ENCODE results near the gene PCCA. TPM values are rescaled to one million over a fixed set of nuclear protein-coding genes. Genes with fewer than 3 reads are reported as not detected.

Gene PCCA
- total RNA-seq, 2 donors from 2014 or later = 52.7 to 66.4 TPM

DNA sequence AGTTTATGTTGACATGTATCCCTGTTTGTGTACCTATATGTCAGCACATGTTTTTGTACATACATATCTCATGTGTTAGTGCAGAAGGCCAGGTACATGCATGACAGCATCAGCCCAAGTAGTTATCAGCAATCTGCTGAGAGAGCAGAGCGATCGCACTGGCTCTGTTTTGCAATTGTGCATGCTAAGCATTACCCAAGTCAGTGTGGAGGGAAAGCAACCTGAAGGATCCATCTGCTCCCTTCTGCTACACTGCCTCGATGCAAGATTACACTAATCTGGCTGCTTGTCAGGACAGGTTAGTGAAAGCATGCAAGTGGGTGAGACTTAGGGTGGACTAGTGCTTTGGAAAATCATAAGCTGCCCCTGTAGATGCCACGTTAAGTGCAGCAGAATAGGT lies 211.8 kb downstream of the PCCA start:
- H3K4me1 ChIP-seq (replicated peaks) = no peaks in the 10 kb centered on the region
- 83% methylated on average over 4 of the region's 4 CpGs for WGBS
- H3K9me3 ChIP-seq = no peaks in the 10 kb centered on the region
- intact Hi-C loops (cut with DNase I) = no loop called here
- TF ChIP-seq POLR2AphosphoS5 (IDR thresholded peaks at IDR 0.05) (no peak), POLR2A (IDR thresholded peaks at IDR 0.05) (no peak)
- TF ChIP-seq, protein P1, sequence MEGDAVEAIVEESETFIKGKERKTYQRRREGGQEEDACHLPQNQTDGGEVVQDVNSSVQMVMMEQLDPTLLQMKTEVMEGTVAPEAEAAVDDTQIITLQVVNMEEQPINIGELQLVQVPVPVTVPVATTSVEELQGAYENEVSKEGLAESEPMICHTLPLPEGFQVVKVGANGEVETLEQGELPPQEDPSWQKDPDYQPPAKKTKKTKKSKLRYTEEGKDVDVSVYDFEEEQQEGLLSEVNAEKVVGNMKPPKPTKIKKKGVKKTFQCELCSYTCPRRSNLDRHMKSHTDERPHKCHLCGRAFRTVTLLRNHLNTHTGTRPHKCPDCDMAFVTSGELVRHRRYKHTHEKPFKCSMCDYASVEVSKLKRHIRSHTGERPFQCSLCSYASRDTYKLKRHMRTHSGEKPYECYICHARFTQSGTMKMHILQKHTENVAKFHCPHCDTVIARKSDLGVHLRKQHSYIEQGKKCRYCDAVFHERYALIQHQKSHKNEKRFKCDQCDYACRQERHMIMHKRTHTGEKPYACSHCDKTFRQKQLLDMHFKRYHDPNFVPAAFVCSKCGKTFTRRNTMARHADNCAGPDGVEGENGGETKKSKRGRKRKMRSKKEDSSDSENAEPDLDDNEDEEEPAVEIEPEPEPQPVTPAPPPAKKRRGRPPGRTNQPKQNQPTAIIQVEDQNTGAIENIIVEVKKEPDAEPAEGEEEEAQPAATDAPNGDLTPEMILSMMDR (IDR thresholded peaks at IDR 0.05) = no peak
- no peak for DNase-seq (ENCODE audit: low spot score)
- no peak overlapping the region for H3K4me3 ChIP-seq
- no peaks in the 10 kb centered on the region for H3K36me3 ChIP-seq
- H3K27ac ChIP-seq = no peak overlapping the region
- H3K27me3 ChIP-seq (replicated peaks; ENCODE audit: insufficient read depth) = no peaks in the 10 kb centered on the region

DNA sequence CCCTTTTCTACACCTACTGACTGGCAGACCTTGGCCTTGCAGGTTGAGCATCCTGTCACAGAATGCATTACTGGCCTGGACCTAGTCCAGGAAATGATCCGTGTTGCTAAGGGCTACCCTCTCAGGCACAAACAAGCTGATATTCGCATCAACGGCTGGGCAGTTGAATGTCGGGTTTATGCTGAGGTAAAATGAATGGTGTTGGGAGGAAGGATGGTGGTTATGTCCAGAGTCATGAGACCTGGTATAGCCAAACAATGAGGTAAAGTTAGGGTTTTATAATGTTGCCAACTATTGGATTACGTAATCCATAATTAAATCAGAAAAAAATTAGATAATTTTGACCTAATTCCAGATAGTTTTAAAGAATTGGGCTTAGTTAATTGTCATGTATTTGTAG lies 212.5 kb downstream of the PCCA start:
- H3K27ac ChIP-seq = no peak overlapping the region
- WGBS = 83% methylated on average over 5 of the region's 5 CpGs
- H3K36me3 ChIP-seq = no peaks in the 10 kb centered on the region
- TF ChIP-seq, protein P1 (IDR thresholded peaks at IDR 0.05) = no peak
- TF ChIP-seq POLR2A (IDR thresholded peaks at IDR 0.05) (no peak), POLR2AphosphoS5 (IDR thresholded peaks at IDR 0.05) (no peak)
- H3K4me3 ChIP-seq = no peak overlapping the region
- H3K4me1 ChIP-seq (replicated peaks) = no peaks in the 10 kb centered on the region
- no peaks in the 10 kb centered on the region for H3K27me3 ChIP-seq (replicated peaks; ENCODE audit: insufficient read depth)
- DNase-seq (ENCODE audit: low spot score) = no peak
- intact Hi-C loops (cut with DNase I) = no loop called here
- H3K9me3 ChIP-seq = no peaks in the 10 kb centered on the region

DNA sequence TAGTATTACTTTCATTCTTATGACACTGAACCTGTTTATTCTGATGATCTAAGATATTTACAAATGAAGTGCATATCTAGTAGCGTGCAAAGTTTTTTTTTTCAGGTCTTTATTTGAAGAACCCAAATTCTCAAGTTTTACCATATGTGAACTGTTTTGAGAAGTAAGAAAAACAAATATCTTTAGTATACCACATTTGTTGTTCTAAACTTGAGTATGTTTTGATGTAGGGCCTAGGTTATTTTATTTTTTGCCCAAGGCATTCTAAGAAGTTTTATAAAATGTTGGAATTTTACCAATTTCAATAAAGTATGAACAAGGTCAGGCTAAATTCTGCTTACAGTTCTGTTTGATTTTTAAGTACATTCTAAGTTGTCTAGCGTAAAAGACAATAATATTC lies 213.5 kb downstream of the PCCA start:
- 76% methylated on average over 2 of the region's 2 CpGs for WGBS
- Histone ChIP-seq H3K9me3 (no peaks in the 10 kb centered on the region), H3K36me3 (no peaks in the 10 kb centered on the region), H3K4me3 (no peak overlapping the region), H3K27ac (no peak overlapping the region), H3K4me1 (replicated peaks) (no peaks in the 10 kb centered on the region), H3K27me3 (replicated peaks; ENCODE audit: insufficient read depth) (no peaks in the 10 kb centered on the region)
- intact Hi-C loops (cut with DNase I) = no loop called here
- DNase-seq (ENCODE audit: low spot score) = no peak
- TF ChIP-seq POLR2AphosphoS5 (IDR thresholded peaks at IDR 0.05) (no peak), POLR2A (IDR thresholded peaks at IDR 0.05) (no peak)
- TF ChIP-seq, protein P1 (IDR thresholded peaks at IDR 0.05) = no peak

DNA sequence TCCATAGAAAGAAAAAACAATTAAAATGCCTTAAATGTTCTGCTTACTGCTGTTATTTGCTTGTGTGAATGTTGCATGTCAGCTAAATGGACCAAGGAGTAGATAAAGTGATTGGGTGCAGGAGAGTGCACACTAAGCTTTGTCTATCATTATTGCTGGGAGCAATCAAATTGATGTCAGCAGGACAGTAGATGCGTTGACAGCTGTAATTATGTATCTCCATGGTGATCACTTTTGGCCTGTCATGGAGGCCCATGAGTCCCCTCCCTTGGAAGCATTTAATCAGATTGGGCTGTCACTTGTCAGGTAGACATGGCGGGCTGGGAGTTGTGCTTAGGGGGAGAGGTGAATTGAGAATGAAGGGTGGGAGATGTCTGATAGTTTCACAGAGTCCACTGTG lies 215.3 kb downstream of the PCCA start:
- 100% methylated on average over 2 of the region's 2 CpGs for WGBS
- TF ChIP-seq POLR2AphosphoS5 (IDR thresholded peaks at IDR 0.05) (no peak), POLR2A (IDR thresholded peaks at IDR 0.05) (no peak)
- TF ChIP-seq, protein P1 (IDR thresholded peaks at IDR 0.05) = no peak
- Histone ChIP-seq H3K27me3 (replicated peaks; ENCODE audit: insufficient read depth) (no peaks in the 10 kb centered on the region), H3K27ac (no peak overlapping the region), H3K4me3 (no peak overlapping the region), H3K4me1 (replicated peaks) (no peaks in the 10 kb centered on the region), H3K9me3 (no peaks in the 10 kb centered on the region), H3K36me3 (no peaks in the 10 kb centered on the region)
- no peak for DNase-seq (ENCODE audit: low spot score)
- intact Hi-C loops (cut with DNase I) = no loop called here

DNA sequence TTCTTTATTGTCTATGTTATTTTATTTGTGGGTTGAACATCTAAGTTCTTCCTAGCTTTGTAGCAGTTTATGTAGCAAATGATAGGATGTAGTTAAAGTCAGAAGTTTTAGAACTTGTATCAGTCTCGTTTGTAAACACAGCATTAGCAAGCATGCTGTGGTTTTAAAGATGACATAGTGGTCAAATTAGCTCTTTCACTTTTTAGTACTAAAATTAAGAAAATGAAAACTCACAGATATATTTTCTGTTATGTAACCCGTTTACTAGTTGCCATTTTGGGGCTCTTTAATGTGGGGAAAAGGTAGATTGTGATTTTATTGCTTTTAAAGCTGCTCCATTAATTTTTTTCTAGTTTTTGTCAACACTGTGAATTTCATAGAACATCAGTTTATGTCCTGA lies 216.5 kb downstream of the PCCA start:
- no peaks in the 10 kb centered on the region for H3K4me1 ChIP-seq (replicated peaks)
- intact Hi-C loops (cut with DNase I) = no loop called here
- 79% methylated on average over 2 of the region's 2 CpGs for WGBS

More for the DNA sequence above, 216.5 kb downstream of the PCCA start:
- Histone ChIP-seq H3K27ac (no peak overlapping the region), H3K36me3 (no peaks in the 10 kb centered on the region), H3K9me3 (no peaks in the 10 kb centered on the region), H3K4me3 (no peak overlapping the region), H3K27me3 (replicated peaks; ENCODE audit: insufficient read depth) (no peaks in the 10 kb centered on the region)
- no peak for DNase-seq (ENCODE audit: low spot score)
- TF ChIP-seq, protein P1 (IDR thresholded peaks at IDR 0.05) = no peak
- no peak for TF ChIP-seq POLR2AphosphoS5 (IDR thresholded peaks at IDR 0.05)
- no peak for TF ChIP-seq POLR2A (IDR thresholded peaks at IDR 0.05)

Measured in prostate gland (tissue), 2 donors.